ENCODE measurements around the gene TGFB2.

DNA sequence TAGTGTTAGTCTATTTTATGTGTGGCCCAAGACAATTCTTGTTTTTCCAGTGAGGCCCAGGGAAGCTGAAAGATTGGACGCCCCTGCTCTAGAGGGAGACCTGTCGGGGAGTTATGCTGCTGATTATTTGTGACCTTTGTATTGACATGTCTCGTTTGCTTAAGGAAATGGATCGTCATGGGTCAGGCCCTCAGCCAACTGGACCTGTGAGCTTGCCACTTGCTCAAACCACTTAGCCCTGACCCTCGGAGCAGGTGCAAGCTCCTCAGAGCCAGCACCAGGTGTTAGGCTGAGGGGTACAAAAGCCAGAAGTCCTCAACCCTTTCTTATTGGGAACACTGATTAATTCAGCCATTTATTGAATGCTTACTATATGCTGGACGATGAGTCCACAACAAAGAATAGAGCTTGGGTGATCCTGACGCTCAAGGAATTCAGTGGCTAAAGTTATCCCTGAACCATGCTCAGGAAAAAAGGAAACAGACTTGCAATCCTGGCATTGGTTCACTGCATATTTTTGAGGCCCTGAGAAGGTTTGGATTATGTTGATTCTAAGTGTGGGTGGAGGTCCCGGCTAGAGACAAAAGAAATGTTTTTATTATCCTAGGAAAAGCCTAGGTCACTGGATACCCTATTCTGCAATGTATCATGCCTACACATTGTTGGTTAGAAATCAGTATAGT lies 19.0 kb downstream of the TGFB2 start:
- TF ChIP-seq EP300 (IDR thresholded peaks at IDR 0.05) (no peak), CTCF (IDR thresholded peaks at IDR 0.05) (no peak), POLR2A (IDR thresholded peaks at IDR 0.05; ENCODE audit: low read depth) (no peak), POLR2AphosphoS5 (IDR thresholded peaks at IDR 0.05) (no peak)
